Type B pancreatic cell (in vitro differentiated cells): ENCODE data around the gene EVI5. TPM values are rescaled to one million over a fixed set of nuclear protein-coding genes. Genes with fewer than 3 reads are reported as not detected.

Experiments used
- DNase-seq: peaks from one replicate; pipeline ENCODE4 v3.0.0; 2021; ENCODE audit warnings: mixed read lengths; ENCODE audit not compliant: unreplicated experiment; ENCODE audit errors: extremely low spot score
- H3K27ac Mint-ChIP-seq: 2 replicates; pipeline ENCODE4 v1.8.0; 2021; ENCODE audit warnings: mild to moderate bottlenecking, mixed read lengths
- H3K27me3 Mint-ChIP-seq: 2 replicates; pipeline ENCODE4 v1.8.0; 2021; ENCODE audit warnings: mixed read lengths
- H3K36me3 Mint-ChIP-seq: 2 replicates; pipeline ENCODE4 v1.8.0; 2021; ENCODE audit warnings: mixed read lengths
- H3K4me1 Mint-ChIP-seq: one replicate; pipeline ENCODE4 v1.8.0; 2021; ENCODE audit warnings: mixed read lengths; ENCODE audit not compliant: unreplicated experiment
- H3K4me3 Mint-ChIP-seq: 2 replicates; pipeline ENCODE4 v1.8.0; 2021; ENCODE audit warnings: mild to moderate bottlenecking, mixed read lengths
- H3K9me3 Mint-ChIP-seq: 2 replicates; pipeline ENCODE4 v1.8.0; 2021; ENCODE audit warnings: mixed read lengths
- total RNA-seq: library from RNA; stranded (reverse); gene quantifications from 2 replicates; pipeline ENCODE4 v1.2.1, GENCODE V29; 2021; ENCODE audit warnings: low replicate concordance
- TF ChIP-seq, protein P1 (sequence below): fragments of 200-600 bp; sonication (generic); conservative IDR thresholded peaks from 2 replicates; pipeline ENCODE4 v1.5.0; 2021; ENCODE audit warnings: antibody characterized with exemption, mild to moderate bottlenecking

The EVI5 gene
- total RNA-seq, 1 donor from 2014 or later = 29.6 TPM

DNA sequence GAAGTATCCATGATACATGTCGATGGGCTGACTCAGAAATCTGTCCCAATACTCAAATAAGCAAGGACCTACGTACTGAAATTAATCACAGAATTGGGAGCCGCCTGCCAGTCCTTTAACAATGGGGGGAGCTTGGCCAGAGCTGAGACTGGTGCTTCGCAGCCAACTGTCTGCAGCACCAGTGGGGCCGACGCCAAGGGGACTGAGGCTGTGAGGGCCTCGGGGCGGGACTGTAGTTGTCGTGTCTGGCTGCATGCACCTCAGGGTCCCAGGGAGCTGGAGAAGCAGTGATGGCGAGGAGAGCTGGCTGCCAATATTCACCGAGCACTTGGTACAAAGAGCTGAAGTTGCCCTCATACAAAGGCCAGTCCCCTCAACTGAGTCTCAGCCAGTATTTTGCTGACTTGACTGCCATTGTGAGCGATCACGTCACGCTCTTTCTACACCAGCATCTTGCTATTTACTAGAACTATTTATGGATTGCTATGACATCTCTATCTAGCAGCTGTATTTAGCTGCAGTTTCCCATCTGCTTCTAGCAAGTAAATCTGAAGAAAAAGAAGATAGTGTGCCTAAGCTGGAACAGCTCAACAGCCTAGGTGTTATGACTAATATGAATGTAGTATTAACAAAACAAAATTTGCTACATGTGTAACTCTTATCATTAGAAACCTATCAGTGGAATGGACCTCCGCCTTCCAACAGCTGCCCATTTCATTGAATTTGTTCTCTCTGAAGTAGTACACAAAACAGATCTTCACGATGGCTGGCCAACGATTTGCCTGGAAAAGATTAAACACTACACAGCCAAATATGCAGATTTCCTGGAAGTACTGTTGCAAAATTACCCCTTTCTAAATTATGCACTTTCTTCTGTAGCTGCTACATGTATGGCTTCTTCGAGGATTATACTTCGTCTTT, 29.1 kb downstream of the EVI5 start:
- Mint-ChIP-seq H3K4me3 (no peak overlapping the region), H3K36me3 (peaks cover 7% of the 10 kb centered on the region), H3K27ac (no peak overlapping the region), H3K9me3 (no peaks in the 10 kb centered on the region), H3K27me3 (no peaks in the 10 kb centered on the region), H3K4me1 (peaks cover 7% of the 10 kb centered on the region)
- TF ChIP-seq, protein P1, sequence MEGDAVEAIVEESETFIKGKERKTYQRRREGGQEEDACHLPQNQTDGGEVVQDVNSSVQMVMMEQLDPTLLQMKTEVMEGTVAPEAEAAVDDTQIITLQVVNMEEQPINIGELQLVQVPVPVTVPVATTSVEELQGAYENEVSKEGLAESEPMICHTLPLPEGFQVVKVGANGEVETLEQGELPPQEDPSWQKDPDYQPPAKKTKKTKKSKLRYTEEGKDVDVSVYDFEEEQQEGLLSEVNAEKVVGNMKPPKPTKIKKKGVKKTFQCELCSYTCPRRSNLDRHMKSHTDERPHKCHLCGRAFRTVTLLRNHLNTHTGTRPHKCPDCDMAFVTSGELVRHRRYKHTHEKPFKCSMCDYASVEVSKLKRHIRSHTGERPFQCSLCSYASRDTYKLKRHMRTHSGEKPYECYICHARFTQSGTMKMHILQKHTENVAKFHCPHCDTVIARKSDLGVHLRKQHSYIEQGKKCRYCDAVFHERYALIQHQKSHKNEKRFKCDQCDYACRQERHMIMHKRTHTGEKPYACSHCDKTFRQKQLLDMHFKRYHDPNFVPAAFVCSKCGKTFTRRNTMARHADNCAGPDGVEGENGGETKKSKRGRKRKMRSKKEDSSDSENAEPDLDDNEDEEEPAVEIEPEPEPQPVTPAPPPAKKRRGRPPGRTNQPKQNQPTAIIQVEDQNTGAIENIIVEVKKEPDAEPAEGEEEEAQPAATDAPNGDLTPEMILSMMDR = no peak
- DNase-seq = no peak

DNA sequence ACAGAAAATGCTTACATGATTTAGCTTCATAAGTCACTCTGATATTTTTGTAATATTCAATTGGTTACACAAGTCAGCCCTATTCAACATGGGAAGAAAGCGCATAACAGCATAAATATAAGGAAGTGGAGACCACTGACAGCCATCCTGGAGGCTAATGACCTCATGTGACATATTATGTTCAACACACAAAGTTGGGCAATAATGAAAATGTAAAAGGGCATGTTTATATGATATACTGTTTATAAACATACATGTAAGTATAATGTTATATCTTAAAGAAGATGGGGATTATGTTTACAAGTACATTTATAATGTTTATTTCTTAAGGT, 30.2 kb downstream of the EVI5 start:
- Mint-ChIP-seq H3K36me3 (peaks cover 7% of the 10 kb centered on the region), H3K4me3 (no peak overlapping the region), H3K4me1 (peaks cover 7% of the 10 kb centered on the region), H3K9me3 (no peaks in the 10 kb centered on the region), H3K27ac (no peak overlapping the region), H3K27me3 (no peaks in the 10 kb centered on the region)
- no peak for DNase-seq
- TF ChIP-seq, protein P1 = no peak

DNA sequence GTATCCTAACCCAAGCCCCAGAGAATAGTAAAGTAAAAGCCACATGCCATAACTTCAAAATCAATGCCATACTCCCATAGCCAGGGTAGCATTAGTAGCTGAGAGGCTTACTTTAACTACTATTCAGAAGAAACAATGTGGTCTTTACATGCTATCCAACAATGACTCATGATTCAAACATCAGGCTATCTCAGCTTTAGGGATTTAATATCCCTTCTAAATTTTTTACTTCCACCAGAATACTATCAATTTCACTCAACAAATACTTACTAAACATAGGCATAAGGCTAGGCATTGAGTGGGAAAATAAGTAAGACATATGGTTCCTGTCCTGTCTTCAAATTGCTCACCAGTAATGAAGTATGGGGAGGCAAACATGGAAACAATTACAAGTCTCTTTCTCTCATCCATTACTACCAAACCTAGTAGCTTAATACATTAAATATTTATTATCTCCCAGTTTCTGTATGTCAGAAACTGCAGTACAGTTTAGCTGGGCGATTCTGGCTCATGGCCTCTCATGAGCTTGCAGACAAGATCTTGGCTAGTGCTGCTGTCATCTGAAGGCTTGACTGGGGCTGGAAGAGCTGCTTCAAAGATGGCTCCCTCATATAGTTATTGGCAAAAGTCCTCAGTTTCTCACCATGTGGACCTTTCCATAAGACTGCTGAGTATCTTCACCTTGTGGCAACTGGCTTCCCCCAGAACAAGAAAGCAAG, 30.7 kb downstream of the EVI5 start:
- TF ChIP-seq, protein P1 = no peak
- Mint-ChIP-seq H3K4me3 (no peak overlapping the region), H3K4me1 (peaks cover 7% of the 10 kb centered on the region), H3K9me3 (no peaks in the 10 kb centered on the region), H3K36me3 (peaks cover 7% of the 10 kb centered on the region), H3K27ac (no peak overlapping the region), H3K27me3 (no peaks in the 10 kb centered on the region)
- DNase-seq = no peak

DNA sequence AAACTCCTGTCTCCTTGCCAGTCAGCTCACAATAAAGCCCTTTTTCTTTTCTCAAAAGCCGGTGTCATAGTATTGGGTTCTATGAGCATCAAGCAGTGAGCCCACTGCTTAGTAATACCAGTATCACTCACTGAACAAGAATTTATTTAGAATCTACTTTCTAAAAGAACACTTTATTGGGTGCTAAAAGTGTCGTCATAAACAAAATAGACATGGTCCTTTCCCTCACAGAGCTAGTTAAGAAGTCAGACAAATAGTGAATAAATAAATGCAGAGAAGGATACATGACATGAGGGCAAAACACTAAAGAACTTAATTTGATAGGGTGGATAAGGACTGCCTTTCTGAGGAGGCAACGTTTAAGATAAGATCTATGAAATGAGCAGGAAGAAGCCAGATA, 32.2 kb downstream of the EVI5 start:
- TF ChIP-seq, protein P1 = no peak
- no peak overlapping the region for H3K27ac Mint-ChIP-seq
- H3K9me3 Mint-ChIP-seq = no peaks in the 10 kb centered on the region
- H3K4me3 Mint-ChIP-seq = no peak overlapping the region
- peaks cover 14% of the 10 kb centered on the region for H3K4me1 Mint-ChIP-seq
- H3K27me3 Mint-ChIP-seq = no peaks in the 10 kb centered on the region
- peaks cover 7% of the 10 kb centered on the region for H3K36me3 Mint-ChIP-seq
- no peak for DNase-seq

DNA sequence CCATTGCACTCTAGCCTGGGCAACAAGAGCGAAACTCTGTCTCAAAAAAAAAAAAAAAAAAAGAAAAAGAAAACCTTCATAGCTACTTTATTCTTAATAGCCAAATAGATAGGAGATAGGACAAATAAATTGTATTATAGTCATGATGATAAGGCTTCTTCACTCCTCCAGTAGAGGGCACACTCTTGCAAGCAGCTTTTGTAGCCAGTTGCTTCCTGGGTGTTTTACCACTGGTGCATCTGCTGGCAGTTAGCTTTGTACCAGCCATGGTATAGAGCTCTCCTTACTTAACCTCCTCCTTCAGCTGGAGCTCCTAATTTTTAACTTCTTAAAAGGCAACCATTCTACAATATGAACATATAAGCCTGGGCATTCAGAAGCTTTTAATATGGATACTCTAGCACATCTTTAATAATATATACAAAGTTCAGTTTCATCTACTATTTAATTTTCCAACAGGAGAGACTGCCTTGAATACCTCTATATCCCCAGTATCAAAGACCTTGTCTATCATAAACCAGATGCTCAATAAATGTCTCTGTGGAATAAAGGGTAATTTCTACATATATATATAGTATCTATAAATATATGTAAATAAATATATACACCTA, 35.8 kb downstream of the EVI5 start:
- Mint-ChIP-seq H3K4me1 (peaks cover 13% of the 10 kb centered on the region), H3K27ac (no peak overlapping the region), H3K4me3 (no peak overlapping the region), H3K27me3 (no peaks in the 10 kb centered on the region), H3K9me3 (no peaks in the 10 kb centered on the region), H3K36me3 (no peaks in the 10 kb centered on the region)
- no peak for DNase-seq
- TF ChIP-seq, protein P1 = peak; percentile 71
